HCT116 (cell line): ENCODE measurements around the gene ANAPC2. TPM values are rescaled to one million over a fixed set of nuclear protein-coding genes. Genes with fewer than 3 reads are reported as not detected.

Source experiments
- ATAC-seq: fragments of 200-7000 bp; cut with Tn5 transposase; 2 replicates; pipeline ENCODE4 v1.9.1; 2020; ENCODE audit warnings: mild to moderate bottlenecking, moderate library complexity
- BruUV-seq: library from RNA; stranded (reverse); fragments of 400-500 nt; replicated peaks from 2 replicates; lab custom pipeline; 2021; lab: Mats Ljungman, UMichigan
- CTCF ChIA-PET: fragments of 300-600 bp; sonication (Branson Sonifier 250); formaldehyde crosslinking; loops from one replicate; lab custom pipeline; 2021; ENCODE audit warnings: antibody characterized with exemption; lab: Charles Lee
- POLR2A ChIA-PET: fragments of 300-600, 350-600 bp; sonication (Branson Sonifier 250); formaldehyde crosslinking; loops from one replicate; lab custom pipeline; 2021; ENCODE audit warnings: antibody characterized with exemption; lab: Charles Lee
- RAD21 ChIA-PET, 2 experiments: fragments of 300-600 bp; sonication (Branson Sonifier 250); formaldehyde crosslinking; loops; one replicate each; lab custom pipeline; 2023; ENCODE audit warnings: low total read pairs in 2 of 2; ENCODE audit not compliant: uncharacterized antibody in 2 of 2, unreplicated experiment in 2 of 2, low non-redundant PET in 1 of 2; lab: Charles Lee
- DNase-seq: peaks from one replicate; pipeline ENCODE4 v3.0.0-alpha.2; 2010; ENCODE audit warnings: low read depth, low spot score
- H2AFZ ChIP-seq: fragments of 200-600 bp; shearing (Covaris generic), sonication (generic); 2 replicates; pipeline ENCODE4 v1.6.1; 2017; ENCODE audit warnings: low read depth, mixed run types, mixed read lengths, antibody characterized with exemption, low read length; ENCODE audit not compliant: poor library complexity, severe bottlenecking
- H3K27ac ChIP-seq: 2 replicates; pipeline ENCODE4 v1.5.1; 2012; ENCODE audit warnings: low read depth, low read length
- H3K27me3 ChIP-seq: fragments of 200-600 bp; sonication (generic); 2 replicates; pipeline ENCODE4 v1.6.1; 2016; ENCODE audit warnings: mixed run types, low read length, mixed read lengths; ENCODE audit not compliant: insufficient read depth
- H3K36me3 ChIP-seq, 2 experiments: fragments of 200-500 bp in 1 of 2; fragments of 200-600 bp in 1 of 2; sonication (Bioruptor generic) in 1 of 2; sonication (generic) in 1 of 2; 2 replicates each; pipeline versions ENCODE4 v1.5.1 to v1.6.1; 2014 to 2016; ENCODE audit warnings: low read length in 2 of 2, inconsistent platforms in 1 of 2, mixed read lengths in 1 of 2, mixed run types in 1 of 2; ENCODE audit not compliant: insufficient read depth in 2 of 2, control insufficient read depth in 1 of 2
- H3K4me1 ChIP-seq, 2 experiments: fragments of 200-600 bp in 1 of 2; sonication (generic) in 1 of 2; 2 replicates each; pipeline versions ENCODE4 v1.5.1 to v1.6.1; 2012 to 2017; ENCODE audit warnings: low read length in 2 of 2, inconsistent platforms in 1 of 2, mild to moderate bottlenecking in 1 of 2, mixed read lengths in 1 of 2, mixed run types in 1 of 2, moderate library complexity in 1 of 2; ENCODE audit not compliant: insufficient read depth in 2 of 2, control insufficient read depth in 1 of 2
- H3K4me2 ChIP-seq: fragments of 200-600 bp; sonication (generic); 2 replicates; pipeline ENCODE4 v1.6.1; 2017; ENCODE audit warnings: mixed run types, low read length, mixed read lengths
- H3K4me3 ChIP-seq, 2 experiments: fragments of 200-600 bp in 1 of 2; sonication (generic) in 1 of 2; replicated peaks in 1 of 2; 2 replicates each; pipeline ENCODE4 v1.5.1; 2011 to 2016; ENCODE audit warnings: low read length in 2 of 2, control low read depth in 1 of 2, low read depth in 1 of 2, mild to moderate bottlenecking in 1 of 2, mixed read lengths in 1 of 2, mixed run types in 1 of 2
- H3K79me2 ChIP-seq: fragments of 200-600 bp; sonication (generic); 2 replicates; pipeline ENCODE4 v1.6.1; 2017; ENCODE audit warnings: mild to moderate bottlenecking, mixed run types, low read length, moderate library complexity, mixed read lengths; ENCODE audit not compliant: insufficient read depth
- H3K9ac ChIP-seq: fragments of 200-600 bp; sonication (generic); 2 replicates; pipeline ENCODE4 v1.6.1; 2016; ENCODE audit warnings: low read length, mixed read lengths
- H3K9me2 ChIP-seq: fragments of 200-600 bp; sonication (generic), shearing (Covaris generic); 2 replicates; pipeline ENCODE4 v1.6.1; 2017; ENCODE audit warnings: mixed run types, mild to moderate bottlenecking, moderate library complexity; ENCODE audit not compliant: insufficient read depth
- H3K9me3 ChIP-seq, 2 experiments: fragments of 200-500 bp in 1 of 2; fragments of 200-600 bp in 1 of 2; sonication (Bioruptor generic) in 1 of 2; sonication (generic) in 1 of 2; 2 replicates each; pipeline ENCODE4 v1.6.1; 2014 to 2017; ENCODE audit warnings: low read length in 2 of 2, mixed read lengths in 2 of 2, inconsistent platforms in 1 of 2, low read depth in 1 of 2, mild to moderate bottlenecking in 1 of 2, mixed run types in 1 of 2, moderate library complexity in 1 of 2; ENCODE audit not compliant: control insufficient read depth in 1 of 2, insufficient read depth in 1 of 2
- H4K20me1 ChIP-seq: fragments of 200-600 bp; sonication (generic), shearing (Covaris generic); 2 replicates; pipeline ENCODE4 v1.6.1; 2017; ENCODE audit warnings: mixed run types, mild to moderate bottlenecking, moderate library complexity; ENCODE audit not compliant: insufficient read depth
- CEBPB ChIP-seq: IDR thresholded peaks from 2 replicates; pipeline ENCODE4 v1.6.1; 2012; ENCODE audit warnings: low read depth
- CTCF ChIP-seq, 3 experiments: fragments of 200-600 bp in 1 of 3; sonication (generic) in 1 of 3; IDR thresholded peaks in 2 of 3; conservative IDR thresholded peaks in 1 of 3; 2 replicates each; pipeline ENCODE4 v1.5.1; 2012 to 2017; ENCODE audit warnings: low read depth in 2 of 3, low read length in 2 of 3, antibody characterized with exemption in 1 of 3, borderline replicate concordance in 1 of 3, control low read depth in 1 of 3, mild to moderate bottlenecking in 1 of 3, mixed read lengths in 1 of 3, mixed run types in 1 of 3, moderate library complexity in 1 of 3; ENCODE audit not compliant: insufficient read depth in 1 of 3
- EGR1 ChIP-seq: IDR thresholded peaks from 2 replicates; pipeline ENCODE4 v1.6.1; 2012; ENCODE audit warnings: low read depth
- ELF1 ChIP-seq: IDR thresholded peaks from 2 replicates; pipeline ENCODE4 v1.6.1; 2012; ENCODE audit warnings: low read depth, borderline replicate concordance
- EZH2 ChIP-seq: fragments of 200-600 bp; sonication (generic); IDR thresholded peaks from 2 replicates; pipeline ENCODE4 v1.6.1; 2017; ENCODE audit warnings: antibody characterized with exemption, mixed run types
- EZH2phosphoT487 ChIP-seq: fragments of 200-600 bp; IDR thresholded peaks from 2 replicates; pipeline ENCODE4 v1.6.1; 2018; ENCODE audit warnings: antibody characterized with exemption, borderline replicate concordance
- FOSL1 ChIP-seq: IDR thresholded peaks from 2 replicates; pipeline ENCODE4 v1.6.1; 2012; ENCODE audit warnings: low read depth
- JUND ChIP-seq: IDR thresholded peaks from 2 replicates; pipeline ENCODE4 v1.6.1; 2012
- MAX ChIP-seq: IDR thresholded peaks from 2 replicates; pipeline ENCODE4 v1.6.1; 2012
- POLR2A ChIP-seq: IDR thresholded peaks from 2 replicates; pipeline ENCODE4 v1.7.0; 2011; ENCODE audit warnings: borderline replicate concordance; ENCODE audit not compliant: insufficient read depth, insufficient read length; ENCODE audit errors: extremely low read depth
- RAD21 ChIP-seq: IDR thresholded peaks from 2 replicates; pipeline ENCODE4 v1.6.1; 2012; ENCODE audit warnings: low read depth, mild to moderate bottlenecking
- REST ChIP-seq: IDR thresholded peaks from 2 replicates; pipeline ENCODE4 v1.6.1; 2012; ENCODE audit warnings: low read depth
- TCF7L2 ChIP-seq: IDR thresholded peaks from 2 replicates; pipeline ENCODE4 v1.7.0; 2011; ENCODE audit warnings: borderline replicate concordance, inconsistent platforms; ENCODE audit not compliant: insufficient read depth, insufficient read length; ENCODE audit errors: extremely low read depth
- YY1 ChIP-seq: IDR thresholded peaks from 2 replicates; pipeline ENCODE4 v1.6.1; 2011; ENCODE audit warnings: low read length, low read depth, moderate library complexity, mild to moderate bottlenecking; ENCODE audit not compliant: insufficient replicate concordance; ENCODE audit errors: extremely low read depth
- ZBTB33 ChIP-seq: IDR thresholded peaks from 2 replicates; pipeline ENCODE4 v1.6.1; 2011; ENCODE audit warnings: mild to moderate bottlenecking, low read length, moderate library complexity; ENCODE audit not compliant: insufficient replicate concordance; ENCODE audit errors: extremely low read depth
- ZFX ChIP-seq: fragments of 450-650 bp; IDR thresholded peaks from 2 replicates; pipeline ENCODE4 v1.6.1; 2017
- intact Hi-C: fragments of 100-400 bp; cut with micrococcal nuclease; formaldehyde crosslinking; loops from 2 replicates; pipeline ENCODE4 v1.10.0; 2022
- total RNA-seq: library from RNA; stranded (reverse); gene quantifications from one replicate; pipeline ENCODE4 v1.2.1, GENCODE V29; 2021; ENCODE audit not compliant: unreplicated experiment

The ANAPC2 gene
- total RNA-seq, 1 experiment from 2014 or later, result 75.5 TPM

GRCh38 chr9:137198902-137199283 lies 10.5 kb upstream of the ANAPC2 start:
- RAD21 ChIA-PET, result interaction anchor here in 1 of 2 experiments (0.9 kb wide), 1 partner anchor 42 kb away, joined by 7 read pairs; no protein-coding TSS in a partner anchor
- Histone ChIP-seq H2AFZ (no peak overlapping the region), H3K36me3 (no peaks in the 10 kb centered on the region), H3K9me2 (no peaks in the 10 kb centered on the region), H3K9ac (no peak overlapping the region), H3K27me3 (no peaks in the 10 kb centered on the region), H3K9me3 (no peaks in the 10 kb centered on the region), H3K79me2 (peaks cover 30% of the 10 kb centered on the region), H3K27ac (peak overlapping the region; percentile 35; the same call in 1 of the 2 replicates), H3K4me2 (peak overlapping the region; percentile 63), H3K4me1 (peaks cover 34 to 58% of the 10 kb centered on the region in 2 experiments), H3K4me3 (no peak overlapping the region), H4K20me1 (no peaks in the 10 kb centered on the region)
- ATAC-seq, result no peak
- TF ChIP-seq CTCF (IDR thresholded peaks at IDR 0.05 in 2 of 3, conservative IDR thresholded peaks at IDR 0.05 in 1 of 3; ENCODE audit: borderline replicate concordance in 1 of 3, insufficient read depth in 1 of 3, low read depth in 2 of 3, low read length in 2 of 3), result no peak
- no peak for TF ChIP-seq JUND
- no peak for TF ChIP-seq POLR2A
- TF ChIP-seq EZH2, result no peak
- TF ChIP-seq ELF1, result no peak
- no peak for TF ChIP-seq TCF7L2
- no peak for TF ChIP-seq RAD21
- no peak for TF ChIP-seq ZFX
- no peak for TF ChIP-seq ZBTB33
- TF ChIP-seq FOSL1, result no peak
- TF ChIP-seq EZH2phosphoT487, result no peak
- no peak for TF ChIP-seq REST
- no peak for TF ChIP-seq YY1
- TF ChIP-seq CEBPB, result no peak
- no peak for TF ChIP-seq MAX
- TF ChIP-seq EGR1, result no peak
- POLR2A ChIA-PET, result interaction anchor here (2.6 kb wide), 1 partner anchor 10 kb away, joined by 20 read pairs; the partner anchor contains the start of genes ANAPC2 and SSNA1
- intact Hi-C loops, result no loop called here
- DNase-seq, result no peak
- BruUV-seq, result TSS peak; percentile 23
- CTCF ChIA-PET, result no interaction called here
